Karpas-422 (cell line): ENCODE measurements around the gene MIOS. TPM values are rescaled to one million over a fixed set of nuclear protein-coding genes. Genes with fewer than 3 reads are reported as not detected.

Experiments
- DNase-seq: peaks from one replicate; pipeline ENCODE4 v3.0.0-alpha.2; 2015
- H2AFZ ChIP-seq: fragments of 200-600 bp; sonication (generic); 2 replicates; pipeline ENCODE4 v1.6.1; 2014; ENCODE audit warnings: antibody characterized with exemption, low read length, mixed read lengths
- H3K27ac ChIP-seq: fragments of 200-600 bp; sonication (generic); 2 replicates; pipeline ENCODE4 v1.5.1; 2014; ENCODE audit warnings: mild to moderate bottlenecking, low read length, moderate library complexity
- H3K27me3 ChIP-seq: fragments of 200-600 bp; sonication (generic); 2 replicates; pipeline ENCODE4 v1.6.1; 2014; ENCODE audit warnings: low read length, mixed read lengths
- H3K36me3 ChIP-seq: fragments of 200-600 bp; sonication (generic); 2 replicates; pipeline ENCODE4 v1.6.1; 2014; ENCODE audit warnings: low read length, mixed read lengths; ENCODE audit not compliant: insufficient read depth
- H3K4me1 ChIP-seq: fragments of 200-600 bp; sonication (generic); 2 replicates; pipeline ENCODE4 v1.6.1; 2014; ENCODE audit warnings: mild to moderate bottlenecking, low read length, mixed read lengths
- H3K4me2 ChIP-seq: fragments of 200-600 bp; sonication (generic); 2 replicates; pipeline ENCODE4 v1.6.1; 2014; ENCODE audit warnings: low read length, low read depth, mild to moderate bottlenecking; ENCODE audit not compliant: poor library complexity, severe bottlenecking
- H3K4me3 ChIP-seq: fragments of 200-600 bp; sonication (generic); 2 replicates; pipeline ENCODE4 v1.5.1; 2014; ENCODE audit warnings: mild to moderate bottlenecking, antibody characterized with exemption, low read length, mixed read lengths
- H3K79me2 ChIP-seq: fragments of 200-600 bp; sonication (generic); 2 replicates; pipeline ENCODE4 v1.6.1; 2014; ENCODE audit warnings: mild to moderate bottlenecking, low read length, mixed read lengths
- H3K9ac ChIP-seq: fragments of 200-600 bp; sonication (generic); 2 replicates; pipeline ENCODE4 v1.6.0; 2014; ENCODE audit warnings: low read length
- H3K9me2 ChIP-seq: fragments of 200-600 bp; sonication (generic), shearing (Covaris generic); replicated peaks from 2 replicates; pipeline ENCODE4 v1.6.0; 2014; ENCODE audit warnings: mild to moderate bottlenecking, low read length, moderate library complexity; ENCODE audit not compliant: insufficient read depth
- H3K9me3 ChIP-seq: fragments of 300-700, 200-600 bp; sonication (generic); 2 replicates; pipeline ENCODE4 v1.6.1; 2014; ENCODE audit warnings: low read length, mixed read lengths
- H4K20me1 ChIP-seq: fragments of 200-600 bp; sonication (generic); 2 replicates; pipeline ENCODE4 v1.6.1; 2014; ENCODE audit warnings: mild to moderate bottlenecking, antibody characterized with exemption, low read length, low read depth; ENCODE audit not compliant: insufficient read depth
- total RNA-seq: library from RNA; depleted of rRNA; stranded (reverse); fragments of >200 nt; shearing (Covaris generic); gene quantifications from 2 replicates; pipeline ENCODE4 v1.2.3, GENCODE V29; 2014; ENCODE audit warnings: low replicate concordance

The MIOS gene
- total RNA-seq, 1 experiment from 2014 or later = 105 TPM

DNA sequence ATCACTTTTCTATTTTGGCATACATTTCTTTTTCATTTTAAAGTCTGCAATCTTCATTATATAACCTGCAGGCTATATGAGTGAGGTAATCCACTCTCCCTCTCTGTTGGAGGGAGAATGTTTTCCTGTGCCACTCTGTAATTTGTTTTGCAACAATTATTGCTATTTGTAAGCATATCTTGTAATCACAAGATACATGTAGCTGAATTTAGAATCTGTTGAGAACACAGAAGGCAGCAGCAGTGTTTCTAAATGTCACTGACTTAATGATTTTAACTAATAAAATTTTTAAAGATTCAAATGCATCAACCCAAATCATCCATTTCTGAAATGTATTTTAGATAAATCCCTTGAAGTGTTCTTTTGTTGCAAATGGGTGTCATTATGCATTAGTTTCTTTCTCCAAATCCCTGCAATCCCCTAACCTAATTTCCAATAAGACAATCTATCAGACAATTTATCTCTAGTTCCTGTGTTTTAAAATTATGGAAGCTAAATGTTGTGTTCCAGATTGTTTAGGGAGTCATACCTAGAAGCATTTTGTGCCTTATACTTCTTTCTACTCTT, 54.0 kb downstream of the MIOS start:
- no peak overlapping the region for H3K4me3 ChIP-seq
- H3K36me3 ChIP-seq = no peaks in the 10 kb centered on the region
- H3K9me3 ChIP-seq = no peaks in the 10 kb centered on the region
- H3K9ac ChIP-seq = no peak overlapping the region
- no peaks in the 10 kb centered on the region for H3K4me1 ChIP-seq
- H3K27me3 ChIP-seq = no peaks in the 10 kb centered on the region
- no peaks in the 10 kb centered on the region for H4K20me1 ChIP-seq
- no peak overlapping the region for H3K4me2 ChIP-seq
- no peak overlapping the region for H2AFZ ChIP-seq
- no peak overlapping the region for H3K27ac ChIP-seq
- H3K79me2 ChIP-seq = no peaks in the 10 kb centered on the region
- H3K9me2 ChIP-seq = no peaks in the 10 kb centered on the region
- DNase-seq = peak; percentile 25

DNA sequence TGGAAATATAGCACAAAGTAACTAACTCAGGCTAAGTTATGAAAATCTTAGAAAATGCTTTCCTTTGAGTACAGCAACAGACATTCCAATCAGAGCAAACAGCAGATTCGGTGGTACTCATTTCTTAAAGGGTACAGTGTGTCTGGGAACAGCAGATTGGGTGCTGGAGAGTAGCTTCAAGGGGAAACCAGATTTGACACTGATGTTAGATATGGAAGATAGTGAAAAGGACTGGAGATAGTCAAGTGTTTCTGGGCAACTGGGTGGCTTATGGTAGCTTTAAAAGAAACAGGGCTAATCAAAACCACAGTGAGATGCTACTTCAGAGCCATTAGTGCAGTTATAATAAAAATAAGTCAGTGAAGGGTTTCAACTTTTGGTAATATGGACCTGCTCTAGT, 61.8 kb downstream of the MIOS start:
- Histone ChIP-seq H3K4me2 (no peak overlapping the region), H3K9me3 (no peaks in the 10 kb centered on the region), H3K36me3 (no peaks in the 10 kb centered on the region), H3K9me2 (no peaks in the 10 kb centered on the region), H3K27me3 (no peaks in the 10 kb centered on the region), H3K4me3 (no peak overlapping the region), H2AFZ (no peak overlapping the region), H3K4me1 (no peaks in the 10 kb centered on the region), H3K9ac (no peak overlapping the region), H3K27ac (no peak overlapping the region), H3K79me2 (no peaks in the 10 kb centered on the region), H4K20me1 (no peaks in the 10 kb centered on the region)
- no peak for DNase-seq

DNA sequence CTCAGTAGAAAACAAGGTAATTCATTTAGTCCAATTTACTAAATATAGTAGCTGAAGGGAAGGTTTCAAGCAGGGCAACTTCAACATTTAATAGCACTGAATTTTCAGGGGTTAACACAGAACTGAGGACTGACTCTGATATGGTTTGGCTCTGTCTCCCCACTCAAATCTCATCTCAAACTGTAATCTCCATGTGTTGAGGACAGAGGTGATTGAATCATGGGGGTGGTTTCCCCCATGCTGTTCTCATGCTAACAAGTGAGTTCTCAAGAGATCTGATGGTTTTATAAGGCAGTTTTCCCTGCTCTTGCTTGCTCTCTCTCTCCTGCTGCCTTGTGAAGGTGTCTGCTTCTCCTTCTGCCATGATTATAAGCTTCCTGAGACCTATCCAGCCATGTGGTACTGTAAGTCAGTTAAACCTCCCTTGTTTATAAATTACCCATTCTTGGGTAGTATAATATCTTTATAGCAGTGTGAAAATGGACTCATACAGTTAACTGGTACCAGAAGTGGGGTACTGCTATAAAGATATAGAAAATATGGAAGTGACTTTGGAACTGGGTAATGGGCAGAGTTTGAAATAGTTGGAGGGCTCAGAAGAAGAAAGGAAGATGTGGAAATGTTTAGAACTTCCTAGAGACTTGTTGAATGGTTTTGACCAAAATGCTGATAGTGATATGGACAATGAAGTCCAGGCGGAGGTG, 64.1 kb downstream of the MIOS start:
- Histone ChIP-seq H3K27me3 (no peaks in the 10 kb centered on the region), H3K4me3 (no peak overlapping the region), H3K9ac (no peak overlapping the region), H3K4me2 (no peak overlapping the region), H3K4me1 (no peaks in the 10 kb centered on the region), H4K20me1 (no peaks in the 10 kb centered on the region), H2AFZ (no peak overlapping the region), H3K9me3 (no peaks in the 10 kb centered on the region), H3K79me2 (no peaks in the 10 kb centered on the region), H3K36me3 (0 out of 2 replicates have a peak, but pooled peaks cover 3% of the 10 kb centered on the region), H3K27ac (no peak overlapping the region), H3K9me2 (no peaks in the 10 kb centered on the region)
- DNase-seq = peak; percentile 33

DNA sequence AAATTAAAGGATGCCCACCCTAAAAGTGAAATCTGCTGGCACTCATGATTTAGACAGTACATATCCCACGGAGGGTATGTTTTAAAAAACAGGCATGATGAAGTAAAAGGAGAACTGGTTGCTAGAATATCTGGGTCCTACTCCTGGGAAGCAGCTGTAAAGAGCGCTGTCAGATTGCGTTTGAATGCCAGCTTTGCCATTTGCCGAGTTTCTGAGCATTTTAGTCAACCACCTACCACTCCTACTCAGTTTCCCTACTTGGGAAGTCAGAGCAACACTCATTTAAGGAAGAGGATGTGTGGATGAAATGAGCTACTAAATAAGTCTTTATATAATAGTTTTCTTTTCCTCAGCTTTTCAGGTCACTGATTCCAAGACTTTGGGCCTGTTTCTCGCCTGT, 72.7 kb downstream of the MIOS start:
- H3K27me3 ChIP-seq = no peaks in the 10 kb centered on the region
- peaks cover 26% of the 10 kb centered on the region for H3K4me1 ChIP-seq
- no peaks in the 10 kb centered on the region for H3K9me2 ChIP-seq
- H2AFZ ChIP-seq = no peak overlapping the region
- H3K79me2 ChIP-seq = peaks cover 47% of the 10 kb centered on the region
- peak; percentile 46 for DNase-seq
- peaks cover 18% of the 10 kb centered on the region; the same call in 1 of the 2 replicates for H3K36me3 ChIP-seq
- H3K9ac ChIP-seq = peak overlapping the region; percentile 82
- peak overlapping the region; percentile 78 for H3K4me3 ChIP-seq
- peak overlapping the region; percentile 59 for H3K27ac ChIP-seq
- no peaks in the 10 kb centered on the region for H4K20me1 ChIP-seq
- H3K9me3 ChIP-seq = no peaks in the 10 kb centered on the region
- peak overlapping the region; percentile 85 for H3K4me2 ChIP-seq

DNA sequence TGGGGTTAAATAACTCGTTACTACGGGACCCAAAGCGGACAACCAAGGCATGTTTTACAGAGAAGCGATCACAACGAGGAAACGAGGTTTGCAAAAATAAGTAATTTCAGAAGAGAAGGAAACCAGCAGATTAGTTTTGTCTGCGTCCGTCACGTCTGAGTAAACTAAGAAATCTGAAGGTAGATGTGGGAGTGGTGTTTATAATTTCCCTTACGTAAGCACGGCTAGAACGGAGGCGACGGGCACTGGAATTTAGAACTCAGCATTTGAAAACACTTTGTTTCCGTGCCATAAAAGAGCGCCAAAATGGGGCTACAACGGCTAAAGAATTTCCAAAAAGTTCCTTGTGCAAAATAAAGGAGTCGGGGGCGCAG, 73.2 kb downstream of the MIOS start:
- Histone ChIP-seq H3K27me3 (no peaks in the 10 kb centered on the region), H3K36me3 (peaks cover 18% of the 10 kb centered on the region; the same call in 1 of the 2 replicates), H3K4me2 (peak overlapping the region; percentile 85), H2AFZ (peak overlapping the region; percentile 80), H3K79me2 (peaks cover 51% of the 10 kb centered on the region), H3K27ac (peak overlapping the region; percentile 59), H3K9ac (peak overlapping the region; percentile 82), H3K9me2 (no peaks in the 10 kb centered on the region), H3K4me1 (peaks cover 26% of the 10 kb centered on the region), H3K9me3 (no peaks in the 10 kb centered on the region), H3K4me3 (peak overlapping the region; percentile 78), H4K20me1 (no peaks in the 10 kb centered on the region)
- peak; percentile 77 for DNase-seq

DNA sequence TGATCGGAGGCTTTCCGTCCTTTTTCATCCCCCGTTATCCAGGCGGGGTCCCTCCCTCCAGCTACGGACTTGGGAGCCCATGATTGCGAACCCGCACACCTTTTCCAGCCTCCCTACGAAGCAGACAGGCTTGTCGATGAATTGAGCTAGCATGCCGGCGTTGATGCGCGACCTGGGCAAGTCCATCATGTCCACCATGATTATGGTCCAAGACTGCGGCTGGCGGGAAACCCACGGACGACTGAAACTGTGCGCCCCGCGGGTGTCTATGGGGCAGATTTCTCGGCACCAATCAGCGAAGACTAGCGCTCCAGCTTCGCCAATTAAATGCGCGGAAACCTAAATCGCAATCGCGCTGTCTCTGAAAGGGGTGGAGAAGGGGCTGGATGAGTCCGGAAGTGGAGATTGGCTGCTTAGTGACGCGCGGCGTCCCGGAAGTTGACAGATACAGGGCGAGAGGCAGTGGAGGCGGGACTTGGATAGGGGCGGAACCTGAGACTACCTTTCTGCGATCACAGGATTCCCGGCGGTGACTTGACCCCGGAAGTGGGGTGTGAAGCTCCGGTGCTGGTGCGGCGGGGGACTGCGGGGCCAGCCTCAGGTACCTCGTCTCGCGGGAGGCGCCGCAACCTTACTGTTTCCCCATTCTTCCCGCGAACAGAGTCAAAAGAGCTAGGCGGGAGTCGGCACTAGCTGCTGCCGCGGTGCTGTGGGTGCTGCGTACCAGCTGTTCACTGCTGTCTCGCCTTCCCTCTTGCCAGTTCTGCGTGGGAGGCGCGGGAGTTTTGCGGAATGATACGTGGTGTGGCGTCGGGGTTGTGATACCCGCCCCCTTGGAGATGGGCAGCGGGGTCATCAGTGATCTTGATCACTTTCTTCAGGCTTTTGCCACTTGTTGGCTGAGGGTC, 73.8 kb downstream of the MIOS start, which contains the start of gene UMAD1:
UMAD1 (plus strand) TSS at position 532 of the 908 bp plus-strand sequence. CDS start 32,620 bp downstream, outside the sequence.
- peaks cover 55% of the 10 kb centered on the region for H3K79me2 ChIP-seq
- peak within 1 kb of the TSS; percentile 85 for H3K4me2 ChIP-seq
- peaks cover 26% of the 10 kb centered on the region for H3K4me1 ChIP-seq
- peak; percentile 99 for DNase-seq
- peak within 1 kb of the TSS; percentile 82 for H3K9ac ChIP-seq
- no peaks in the 10 kb centered on the region for H3K9me2 ChIP-seq
- no peaks in the 10 kb centered on the region for H3K27me3 ChIP-seq
- peak within 1 kb of the TSS; percentile 59 for H3K27ac ChIP-seq
- peak within 1 kb of the TSS; percentile 78 for H3K4me3 ChIP-seq
- H2AFZ ChIP-seq = peak within 1 kb of the TSS; percentile 96
- H3K36me3 ChIP-seq = peaks cover 18% of the 10 kb centered on the region; the same call in 1 of the 2 replicates
- H4K20me1 ChIP-seq = no peaks in the 10 kb centered on the region
- no peaks in the 10 kb centered on the region for H3K9me3 ChIP-seq

DNA sequence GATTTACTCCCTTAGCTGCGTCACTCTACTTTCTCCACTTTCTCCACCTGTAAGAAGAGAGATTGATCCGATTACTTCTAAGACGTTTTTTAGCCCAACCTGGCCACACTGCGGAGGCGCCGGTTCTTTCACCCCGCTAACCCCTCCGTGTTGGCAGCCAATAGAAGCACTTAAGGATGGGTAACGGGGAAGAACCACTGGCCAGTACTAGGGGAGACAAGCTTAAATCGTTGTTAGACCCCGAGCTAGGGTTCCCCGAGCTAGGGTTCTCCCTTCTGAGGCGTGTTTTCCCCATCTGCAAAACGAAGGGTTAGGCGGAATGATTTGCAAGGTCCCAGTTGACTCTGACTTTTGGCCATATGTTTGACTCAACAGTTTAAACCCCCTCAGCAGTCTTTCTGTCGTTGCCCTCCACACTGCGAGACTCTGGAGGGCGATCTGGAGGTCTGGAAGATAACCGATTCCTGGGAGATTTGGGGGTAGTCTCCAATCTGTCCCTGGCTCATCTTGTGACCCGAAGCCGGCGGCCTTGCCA, 74.5 kb downstream of the MIOS start:
- Histone ChIP-seq H3K4me1 (peaks cover 26% of the 10 kb centered on the region), H3K9me3 (no peaks in the 10 kb centered on the region), H3K4me3 (peak overlapping the region; percentile 78), H3K36me3 (peaks cover 13% of the 10 kb centered on the region; the same call in 1 of the 2 replicates), H3K27ac (no peak overlapping the region), H3K27me3 (no peaks in the 10 kb centered on the region), H3K9me2 (no peaks in the 10 kb centered on the region), H3K4me2 (peak overlapping the region; percentile 81), H2AFZ (peak overlapping the region; percentile 96), H3K9ac (peak overlapping the region; percentile 78), H3K79me2 (peaks cover 61% of the 10 kb centered on the region), H4K20me1 (no peaks in the 10 kb centered on the region)
- peak; percentile 56 for DNase-seq
